Lung (tissue), 12 donors: Measurements from ENCODE around the gene MCM9. TPM values are rescaled to one million over a fixed set of nuclear protein-coding genes. Genes with fewer than 3 reads are reported as not detected.

Source experiments
- ATAC-seq: fragments of 200-7000 bp; cut with Tn5 transposase; one replicate; pipeline ENCODE4 v1.9.1; 2020; ENCODE audit warnings: moderate number of reproducible peaks; ENCODE audit not compliant: insufficient read depth, low FRiP score
- DNase-seq, 3 donors: peaks; one replicate each; pipeline ENCODE4 v3.0.0-alpha.2; 2013 to 2017
- H3K27ac ChIP-seq, 2 donors: one replicate each; pipeline ENCODE4 v1.5.1; 2013; ENCODE audit warnings: mild to moderate bottlenecking in 2 of 2, moderate library complexity in 2 of 2, control low read depth in 1 of 2, inconsistent platforms in 1 of 2, low read depth in 1 of 2, low read length in 1 of 2
- H3K27me3 ChIP-seq, 3 donors: one replicate each; pipeline ENCODE4 v1.5.1; 2013; ENCODE audit warnings: low read length in 2 of 3; ENCODE audit not compliant: control insufficient read depth in 3 of 3, insufficient read depth in 3 of 3
- H3K36me3 ChIP-seq, 4 donors: one replicate each; pipeline ENCODE4 v1.5.1; 2013; ENCODE audit warnings: low read length in 4 of 4, mild to moderate bottlenecking in 1 of 4, moderate library complexity in 1 of 4; ENCODE audit not compliant: control insufficient read depth in 4 of 4, insufficient read depth in 4 of 4
- H3K4me1 ChIP-seq, 5 donors: one replicate each; pipeline ENCODE4 v1.5.1; 2013; ENCODE audit warnings: low read length in 5 of 5, mild to moderate bottlenecking in 2 of 5, moderate library complexity in 1 of 5; ENCODE audit not compliant: control insufficient read depth in 5 of 5, insufficient read depth in 5 of 5
- H3K4me3 ChIP-seq: one replicate; pipeline ENCODE4 v1.5.1; 2013; ENCODE audit warnings: mild to moderate bottlenecking, control low read depth, moderate library complexity
- H3K9ac ChIP-seq, 2 donors: one replicate each; pipeline ENCODE4 v1.5.1; 2013; ENCODE audit warnings: low read length in 2 of 2, control low read depth in 1 of 2; ENCODE audit not compliant: insufficient read depth in 1 of 2
- H3K9me3 ChIP-seq, 4 donors: one replicate each; pipeline ENCODE4 v1.5.1; 2013; ENCODE audit warnings: low read length in 3 of 4, mild to moderate bottlenecking in 1 of 4, moderate library complexity in 1 of 4; ENCODE audit not compliant: control insufficient read depth in 4 of 4, insufficient read depth in 3 of 4
- CTCF ChIP-seq: IDR thresholded peaks from 2 replicates; pipeline ENCODE4 v1.5.1; 2012; ENCODE audit warnings: mild to moderate bottlenecking; ENCODE audit errors: control extremely low read depth, extremely low read depth
- WGBS, 2 donors: extraction: QIAGEN DNeasy Blood & Tissue Kit; methylation state at CpG; one replicate each; pipeline ENCODE4 v1.1.7; 2013; 5-methylcytosine and 5-hydroxymethylcytosine counted together
- polyA plus RNA-seq, 2 donors: library from polyadenylated mRNA; stranded (reverse); fragments of 200-250 nt; gene quantifications; one replicate each; pipeline ENCODE4 v1.2.1, GENCODE V29; 2013
- total RNA-seq, 2 donors: library from RNA; depleted of rRNA in 1 of 2; stranded (reverse); fragments of >200 nt in 1 of 2; gene quantifications; one replicate each; pipeline ENCODE4 v1.2.1, GENCODE V29; 2014 to 2021
- donor health status: control.
- donor health status: control.
- donor health status: Bipolar disorder and iron deficiency.
- donor health status: healthy.
- donor health status: DM: yes; HTN: yes; CAD: no.

Gene MCM9
- total and polyA plus RNA-seq, 4 donors, result 4.8 to 28.6 (median 12.0) TPM

GRCh38 chr6:118895261-118895560 is 39.7 kb downstream of the MCM9 start:
- no peaks in the 10 kb centered on the region for H3K9me3 ChIP-seq
- H3K4me3 ChIP-seq, result peak overlapping the region; percentile 93
- DNase-seq (no peak), ATAC-seq (no peak)
- H3K27me3 ChIP-seq, result no peaks in the 10 kb centered on the region
- peak overlapping the region; percentile 98 to 99 for H3K27ac ChIP-seq
- H3K4me1 ChIP-seq, result peaks cover 4 to 51% (median 18%) of the 10 kb centered on the region in 5 donors
- no peak for TF ChIP-seq CTCF
- H3K36me3 ChIP-seq, result peaks cover 0 to 8% (median 5%) of the 10 kb centered on the region in 4 donors
- H3K9ac ChIP-seq, result peak overlapping the region; percentile 41 to 68
- WGBS, 2 donors, result 0% methylated on average over 11 of the region's 11 CpGs

DNA sequence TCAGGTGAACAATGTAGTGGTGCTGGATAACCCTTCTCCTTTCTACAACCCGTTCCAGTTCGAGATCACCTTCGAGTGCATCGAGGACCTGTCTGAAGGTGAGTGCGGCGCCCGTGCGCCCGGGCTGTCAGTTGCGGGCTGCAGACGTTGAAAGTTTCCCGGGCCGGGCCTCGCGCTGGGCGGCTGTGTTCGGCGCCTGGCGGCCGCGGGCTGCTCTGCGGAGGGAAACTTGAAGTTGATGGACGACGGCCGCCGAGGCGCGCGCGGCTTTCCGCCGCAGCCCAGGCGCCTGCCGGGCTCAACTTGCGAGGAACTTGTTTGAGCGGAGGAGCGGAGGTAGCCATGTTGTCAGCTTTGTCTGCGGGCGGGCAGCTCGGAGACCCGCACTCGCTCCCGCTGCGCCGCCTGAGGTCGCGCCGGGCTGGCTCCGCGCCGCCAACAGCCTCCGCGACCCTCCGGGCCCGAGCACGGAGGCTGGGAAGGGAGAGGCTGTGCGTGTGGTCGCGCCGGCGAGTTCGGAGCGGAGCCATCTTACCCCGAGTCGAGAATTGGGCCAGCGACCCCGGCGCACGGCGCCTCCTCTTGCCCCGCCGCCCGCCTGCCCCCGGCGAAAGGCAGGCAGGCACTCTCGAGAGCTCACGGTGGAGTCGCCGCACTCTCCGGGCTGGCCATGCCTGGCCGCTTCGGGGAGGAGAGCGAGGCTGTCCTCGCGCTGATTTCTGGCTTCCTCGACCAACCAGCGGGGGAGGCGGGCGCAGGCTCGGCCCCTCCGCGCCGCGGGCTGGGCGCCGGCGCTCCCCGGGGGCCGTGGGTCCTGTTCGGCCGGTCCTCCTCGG is 40.3 kb downstream of the MCM9 start:
- H3K9me3 ChIP-seq, result no peaks in the 10 kb centered on the region
- peak overlapping the region; percentile 47 to 95 for H3K9ac ChIP-seq
- WGBS, 2 donors, result 0% methylated on average over 99 to 102 of the region's 102 CpGs
- no peak for TF ChIP-seq CTCF
- H3K27ac ChIP-seq, result peak overlapping the region; percentile 98 to 99
- no peaks in the 10 kb centered on the region for H3K27me3 ChIP-seq
- peaks cover 0 to 7% (median 3%) of the 10 kb centered on the region in 4 donors for H3K36me3 ChIP-seq
- peak; percentile 68 for ATAC-seq
- peaks cover 4 to 46% (median 14%) of the 10 kb centered on the region in 5 donors for H3K4me1 ChIP-seq
- peak; percentile 63 to 78 (median 68) for DNase-seq
- peak overlapping the region; percentile 93 for H3K4me3 ChIP-seq

GRCh38 chr6:118893807-118894424 is 41.0 kb downstream of the MCM9 start, which contains the start of gene ASF1A:
Gene ASF1A, plus strand, starts transcription at chr6:118894152. Its CDS starts 262 bp downstream, at chr6:118894414.
- H3K27ac ChIP-seq, result peak within 1 kb of the TSS; percentile 98 to 99
- H3K9ac ChIP-seq, result peak within 1 kb of the TSS; percentile 86 to 96
- peak within 1 kb of the TSS; percentile 93 for H3K4me3 ChIP-seq
- peaks cover 2 to 42% (median 11%) of the 10 kb centered on the region in 5 donors for H3K4me1 ChIP-seq
- peak; percentile 50 for TF ChIP-seq CTCF
- H3K36me3 ChIP-seq, result peaks cover 0 to 4% (median 0%) of the 10 kb centered on the region in 4 donors
- H3K27me3 ChIP-seq, result no peaks in the 10 kb centered on the region
- WGBS, 2 donors, result 0% methylated on average over 51 of the region's 51 CpGs
- ATAC-seq, result peak; percentile 89
- H3K9me3 ChIP-seq, result no peaks in the 10 kb centered on the region
- peak; percentile 99 to 100 (median 100) for DNase-seq
